HG02678 (cell line): ENCODE measurements around the gene SPRED1.

Source experiments
- ATAC-seq: cut with Tn5 transposase; IDR thresholded peaks from one replicate; pipeline ENCODE4 v1.9.1; 2021; ENCODE audit warnings: mild to moderate bottlenecking, moderate library complexity; ENCODE audit not compliant: unreplicated experiment

The SPRED1 gene

GRCh38 chr15:38252481-38253350, at the start of gene SPRED1:
SPRED1 (plus strand) TSS chr15:38252836; CDS start chr15:38253186, 350 bp downstream.
- ATAC-seq, result peak; percentile 24

DNA sequence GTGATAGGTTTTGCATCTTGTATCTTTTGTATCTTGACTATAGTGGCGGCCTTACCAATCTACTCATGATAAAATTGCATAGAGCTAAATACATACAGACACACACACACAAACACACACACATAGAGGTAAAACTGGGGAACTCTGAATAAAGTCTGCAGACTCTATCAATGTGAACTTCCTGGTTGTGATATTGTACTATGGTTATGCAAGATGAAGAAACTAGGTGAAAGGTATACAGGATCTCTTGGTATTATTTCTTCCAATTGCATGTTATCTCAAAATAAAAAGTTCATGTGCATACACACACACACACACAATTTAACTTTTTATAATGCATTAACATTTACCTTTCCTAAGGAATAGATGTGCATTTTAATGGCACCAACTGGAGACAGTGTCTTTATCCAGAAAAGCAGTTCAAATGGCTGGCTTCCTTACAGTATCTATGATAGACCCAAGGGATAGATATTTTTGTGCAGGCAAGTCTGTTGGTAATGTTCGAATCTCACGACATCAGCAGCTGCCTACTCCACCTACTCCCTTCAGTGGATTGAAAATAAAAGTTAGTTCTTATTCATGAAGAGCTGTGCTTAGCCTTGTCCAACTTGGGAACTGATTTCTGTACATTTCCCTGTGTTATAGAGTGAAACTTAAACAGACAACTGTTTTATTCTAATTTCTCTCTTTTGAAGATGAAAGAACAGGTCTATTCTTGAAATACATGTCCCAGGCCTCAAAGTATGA, 46.9 kb upstream of the SPRED1 start:
- no peak for ATAC-seq

- ATAC-seq, result no peak
Observed at GRCh38 chr15:38207621-38208020, 45.0 kb upstream of the SPRED1 start.

DNA sequence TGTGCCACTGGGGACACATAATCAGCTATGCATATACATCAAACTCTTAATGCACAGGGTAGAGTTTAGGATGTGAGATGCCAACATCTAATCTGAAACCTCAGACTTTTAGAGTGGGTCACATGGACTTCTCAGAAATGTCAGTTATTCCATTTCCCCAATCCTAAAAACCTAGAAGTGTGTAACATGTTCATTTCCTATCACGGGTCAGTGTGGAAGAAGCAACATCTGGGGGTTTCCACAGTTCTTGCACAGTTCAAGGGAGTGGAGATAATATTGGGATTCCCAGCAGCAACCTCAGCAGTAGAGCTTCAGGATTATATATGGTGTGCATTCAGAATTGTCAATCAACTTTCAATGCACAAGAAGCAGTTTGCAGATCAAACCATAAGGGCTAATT, 44.4 kb upstream of the SPRED1 start:
- no peak for ATAC-seq

- ATAC-seq, result no peak
Observed at GRCh38 chr15:38208779-38209178, 43.9 kb upstream of the SPRED1 start.

DNA sequence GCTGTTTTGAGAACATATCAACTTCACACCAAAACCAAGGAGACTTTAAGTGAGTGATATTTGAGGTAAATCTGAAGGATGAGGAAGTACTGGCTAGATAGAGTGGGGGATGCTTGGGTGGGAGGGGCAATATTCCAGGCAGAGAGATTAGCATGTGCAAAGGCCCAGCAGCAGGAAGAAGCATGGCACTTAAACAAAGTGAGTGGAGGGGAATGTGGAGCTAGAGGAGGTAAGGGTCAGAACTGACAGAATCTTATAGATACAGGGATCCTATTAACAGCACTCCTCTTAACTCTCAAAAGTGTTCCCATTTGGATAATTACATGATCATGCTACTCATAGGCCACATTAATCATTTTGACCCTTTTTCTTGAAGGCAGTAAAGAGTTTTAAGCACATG, 41.4 kb upstream of the SPRED1 start:
- ATAC-seq, result no peak

- no peak for ATAC-seq
Observed at GRCh38 chr15:38211811-38212210, 40.8 kb upstream of the SPRED1 start.

DNA sequence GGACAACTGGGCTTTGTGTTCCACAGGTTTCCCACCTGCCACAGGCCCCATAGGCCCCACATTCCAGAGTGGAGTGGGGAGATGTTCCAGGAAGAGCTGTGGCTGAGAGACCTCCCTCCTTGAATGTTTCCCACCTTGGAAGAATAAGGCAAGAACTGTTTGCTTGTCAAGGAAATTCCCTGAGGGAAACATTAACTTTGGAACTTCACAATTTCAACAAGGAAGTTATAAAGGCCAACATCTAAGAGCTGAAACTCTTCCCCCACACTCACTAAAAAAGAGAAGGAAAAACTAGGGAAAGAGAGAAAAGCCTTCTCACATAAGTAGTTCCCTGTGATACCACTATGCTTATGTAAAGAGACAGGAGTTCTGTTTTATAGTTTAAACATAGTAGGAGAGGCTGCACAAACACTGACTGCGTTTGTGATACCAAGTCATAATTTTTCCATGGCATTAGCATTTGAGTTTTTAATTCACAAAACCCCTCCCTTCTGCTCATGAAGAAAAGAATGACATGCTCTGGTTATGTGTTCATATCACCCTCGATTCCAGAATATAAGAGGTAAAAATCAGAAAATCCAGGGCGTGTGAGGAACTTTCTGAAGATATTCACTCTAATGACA, 39.8 kb upstream of the SPRED1 start:
- ATAC-seq, result no peak

DNA sequence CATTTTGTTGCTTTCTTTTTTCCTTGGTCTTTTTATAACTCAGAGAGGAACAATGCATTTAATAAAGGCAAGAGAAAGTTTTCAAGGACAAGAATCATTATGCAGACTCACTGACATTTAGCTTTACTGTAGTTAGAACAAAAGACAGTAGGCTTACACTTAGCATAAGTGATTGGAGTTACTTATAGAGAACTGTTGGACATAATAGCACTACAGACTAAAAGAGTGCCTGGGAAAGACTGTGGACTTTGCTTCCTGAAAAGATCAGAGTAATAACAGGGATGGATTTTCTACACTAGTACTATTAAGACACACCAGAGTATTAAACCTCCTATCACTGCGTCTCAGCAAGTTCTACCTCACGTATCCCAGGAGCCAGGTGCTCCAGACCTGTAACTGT, 39.3 kb upstream of the SPRED1 start:
- no peak for ATAC-seq

GRCh38 chr15:38215707-38216106, 36.9 kb upstream of the SPRED1 start:
- no peak for ATAC-seq

DNA sequence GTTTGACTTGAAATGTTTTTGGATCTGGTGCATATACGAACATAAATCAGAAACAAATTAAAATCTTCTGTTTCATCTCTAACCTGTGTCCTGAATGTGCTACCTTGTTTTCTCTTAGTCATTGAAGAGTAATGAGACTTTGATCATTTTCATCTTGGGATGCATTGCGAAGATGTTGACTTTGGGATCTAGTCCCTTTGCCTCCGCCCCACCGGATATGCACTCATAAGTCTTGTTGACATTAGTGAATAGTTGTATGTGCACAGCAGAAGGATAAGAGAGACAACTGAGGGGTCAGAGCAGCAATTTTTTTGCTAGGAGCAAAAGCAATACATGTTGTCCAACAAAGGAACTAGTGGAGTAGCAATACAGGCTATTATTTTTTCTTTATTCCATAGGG, 35.9 kb upstream of the SPRED1 start:
- ATAC-seq, result no peak

DNA sequence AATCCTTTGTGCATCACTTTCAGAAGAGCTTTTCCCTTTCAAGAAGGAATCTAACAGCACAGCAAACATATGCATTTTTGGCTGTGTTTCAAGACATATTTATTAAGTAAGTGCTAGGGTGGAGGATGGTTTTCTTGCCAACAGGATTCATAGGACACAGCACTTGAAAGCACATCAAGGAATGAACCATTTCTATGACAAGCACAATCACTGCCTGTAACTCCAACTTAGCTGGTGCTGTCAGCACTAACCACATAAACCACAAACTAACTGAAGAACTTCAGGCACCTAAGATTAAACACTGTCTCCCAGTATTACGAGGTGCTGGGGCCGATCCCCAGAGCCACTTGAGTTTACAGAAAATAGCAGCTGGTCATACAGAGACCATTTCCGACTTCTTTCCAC, 35.4 kb upstream of the SPRED1 start:
- no peak for ATAC-seq

DNA sequence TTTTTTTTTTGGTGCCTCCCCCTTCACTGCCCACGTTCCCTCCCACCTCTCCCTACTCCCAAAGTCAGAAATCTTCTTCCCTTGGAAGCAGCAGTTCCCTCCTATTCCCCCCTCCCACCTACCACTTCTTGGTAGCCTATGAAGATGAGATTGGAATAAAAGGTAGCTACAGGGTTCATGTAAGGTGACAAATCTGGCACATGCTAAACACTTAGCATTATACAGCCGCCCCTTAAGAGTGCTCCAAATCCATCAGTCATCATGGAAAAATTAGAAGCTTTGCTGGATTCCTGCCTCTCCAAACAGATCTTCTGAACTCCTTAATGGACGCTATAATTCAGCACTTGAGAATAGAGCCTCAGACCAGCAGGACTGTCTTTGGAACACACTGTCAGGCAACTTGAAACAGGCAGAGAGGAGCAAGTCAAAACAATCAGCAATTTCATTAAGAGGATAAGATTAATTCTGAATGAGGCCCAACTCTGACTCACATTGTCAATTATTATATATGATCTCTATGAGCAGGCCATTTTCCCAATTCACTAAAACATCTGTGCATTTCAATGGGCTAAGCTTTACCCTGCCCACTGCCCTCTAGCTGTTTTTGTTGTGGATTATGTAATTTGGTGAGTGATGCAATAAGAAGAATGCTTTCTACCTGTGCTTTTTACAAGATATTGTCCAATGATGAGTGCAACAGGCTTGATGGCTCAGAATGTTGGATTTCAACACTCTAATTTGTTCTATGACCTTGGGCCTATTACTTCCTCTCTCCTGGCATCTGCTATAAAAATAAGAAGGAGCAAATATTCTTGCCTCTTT, 34.6 kb upstream of the SPRED1 start:
- no peak for ATAC-seq

GRCh38 chr15:38220606-38221273, 31.9 kb upstream of the SPRED1 start:
- no peak for ATAC-seq

- ATAC-seq, result no peak
Observed at GRCh38 chr15:38224486-38224885, 28.1 kb upstream of the SPRED1 start.

DNA sequence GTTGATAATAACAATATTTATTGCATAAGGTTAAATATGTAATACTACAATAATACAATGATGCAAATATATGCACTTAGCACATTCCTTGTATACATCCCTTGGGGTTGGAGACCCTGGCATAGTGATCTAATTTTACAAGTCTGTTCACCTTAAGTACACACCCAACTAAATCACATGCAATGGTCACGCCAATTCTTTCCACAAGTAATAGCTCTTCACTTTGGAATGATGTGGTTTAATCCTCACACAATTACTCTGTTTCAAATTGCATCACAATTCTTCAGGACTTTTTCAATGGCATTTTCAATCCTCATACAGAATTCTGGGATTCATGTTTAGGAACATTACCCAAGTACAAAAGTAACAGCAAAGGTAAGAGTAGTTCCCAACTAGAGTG, 27.3 kb upstream of the SPRED1 start:
- no peak for ATAC-seq

DNA sequence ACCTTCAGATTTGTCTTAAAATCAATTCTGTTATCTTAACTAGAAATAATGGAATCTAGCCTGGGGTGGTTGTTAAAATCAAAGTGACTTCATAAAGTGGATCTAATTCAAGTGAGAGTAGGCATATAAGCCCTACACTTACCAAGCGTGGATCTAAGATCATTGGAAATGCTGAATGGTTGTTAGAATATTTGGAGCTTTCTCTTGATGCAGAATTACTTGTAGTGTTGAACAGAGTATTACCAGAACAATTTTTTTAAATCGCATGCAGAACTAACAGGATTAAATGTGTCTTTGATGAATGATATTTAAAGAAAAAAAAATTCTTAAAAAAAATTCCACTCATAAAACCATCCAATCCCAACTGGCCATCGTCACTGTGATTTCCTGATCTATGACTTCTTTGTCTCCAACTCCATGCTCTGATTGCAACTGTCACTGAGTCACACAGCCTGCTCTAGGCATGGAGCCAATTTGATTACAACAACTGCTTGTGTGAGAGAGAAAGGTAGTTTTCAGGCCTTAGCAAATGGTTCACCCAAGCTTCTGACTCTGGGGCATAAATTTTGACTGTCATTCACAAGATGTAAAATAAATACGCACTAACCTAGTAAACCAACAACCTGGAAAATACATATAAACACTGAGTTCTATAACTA, 25.9 kb upstream of the SPRED1 start:
- no peak for ATAC-seq

DNA sequence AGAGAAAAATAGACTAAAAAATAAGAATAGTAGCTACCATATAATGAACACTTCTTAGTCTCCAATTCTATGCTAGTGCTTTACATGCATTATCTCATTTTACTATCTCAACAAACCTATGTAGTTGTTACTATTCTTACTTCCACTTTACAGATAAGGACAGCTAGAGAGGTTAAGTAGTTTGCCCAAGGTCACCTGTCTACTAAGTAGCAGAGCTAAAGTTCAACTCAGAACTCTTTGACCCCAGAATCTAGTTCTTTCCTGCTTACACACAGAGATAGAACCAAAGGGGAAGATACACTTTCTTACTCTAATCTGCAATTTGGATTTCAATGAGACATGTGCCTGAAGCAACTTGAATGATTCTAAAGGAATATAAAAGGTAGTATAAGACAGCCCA, 24.7 kb upstream of the SPRED1 start:
- ATAC-seq, result no peak

DNA sequence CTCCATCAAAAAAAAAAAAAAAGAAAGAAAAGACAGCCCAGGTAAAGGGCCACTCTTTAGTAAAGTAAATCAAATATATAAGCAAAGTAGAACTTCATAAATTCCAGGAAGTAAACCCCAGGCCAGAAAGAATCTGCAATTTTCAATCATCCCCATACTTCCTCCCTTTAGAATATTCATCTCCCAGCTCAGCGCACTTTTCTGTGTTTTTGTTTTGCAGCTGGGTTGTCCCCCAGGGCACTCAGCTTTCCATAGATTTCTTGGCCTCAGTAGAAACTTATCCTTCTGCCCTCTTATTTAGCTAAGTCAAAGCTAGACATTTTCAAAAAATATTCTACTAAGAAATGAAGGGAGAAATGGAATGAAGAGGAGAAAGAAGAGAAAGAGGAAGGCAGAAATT, 24.0 kb upstream of the SPRED1 start:
- ATAC-seq, result no peak
